H1 (cell line): ENCODE measurements around the gene PITPNB. TPM values are rescaled to one million over a fixed set of nuclear protein-coding genes. Genes with fewer than 3 reads are reported as not detected.

Experiments used
- CTCF ChIA-PET: fragments of 300-600 bp; sonication (Branson Sonifier 250); formaldehyde crosslinking; loops from one replicate; lab custom pipeline; 2021; ENCODE audit not compliant: partially characterized antibody; lab: Charles Lee
- POLR2A ChIA-PET: fragments of 300-600 bp; sonication (Branson Sonifier 250); formaldehyde crosslinking; loops from one replicate; lab custom pipeline; 2021; ENCODE audit warnings: inconsistent platforms; ENCODE audit not compliant: partially characterized antibody; lab: Charles Lee
- DNase-seq, 2 experiments: peaks; one replicate each; pipeline versions ENCODE4 v3.0.0 to v3.0.0-alpha.2; 2010 to 2022; ENCODE audit warnings: low spot score in 2 of 2, low read depth in 1 of 2, mixed read lengths in 1 of 2
- FAIRE-seq: peaks from 2 replicates; lab custom pipeline; 2011; peaks lifted over from hg19 to GRCh38; lab: Jason Lieb, UNC
- H2AFZ ChIP-seq: 2 replicates; pipeline ENCODE4 v1.8.1; 2012; ENCODE audit warnings: low read length, inconsistent platforms
- H2AK5ac ChIP-seq: 2 replicates; pipeline ENCODE4 v1.6.1; 2013; ENCODE audit warnings: low read depth, low read length
- H2BK120ac ChIP-seq: replicated peaks from 2 replicates; pipeline ENCODE3; 2013; ENCODE audit warnings: low read depth, low read length, inconsistent platforms
- H2BK12ac ChIP-seq: 2 replicates; pipeline ENCODE4 v1.6.1; 2013; ENCODE audit warnings: low read depth, low read length
- H2BK15ac ChIP-seq: 2 replicates; pipeline ENCODE4 v1.6.1; 2013; ENCODE audit warnings: low read length
- H2BK20ac ChIP-seq: 2 replicates; pipeline ENCODE4 v1.6.1; 2013; ENCODE audit warnings: low read length
- H2BK5ac ChIP-seq: 2 replicates; pipeline ENCODE4 v1.6.1; 2013; ENCODE audit warnings: low read depth, low read length
- H3K14ac ChIP-seq: 2 replicates; pipeline ENCODE4 v1.6.1; 2013; ENCODE audit warnings: inconsistent platforms; ENCODE audit not compliant: insufficient read length
- H3K18ac ChIP-seq: 2 replicates; pipeline ENCODE4 v1.6.1; 2013; ENCODE audit warnings: low read length; ENCODE audit errors: extremely low read depth
- H3K23ac ChIP-seq: 2 replicates; pipeline ENCODE4 v1.6.1; 2013; ENCODE audit warnings: inconsistent platforms; ENCODE audit not compliant: insufficient read length
- H3K23me2 ChIP-seq: 2 replicates; pipeline ENCODE4 v1.6.1; 2013; ENCODE audit warnings: low read depth, low read length
- H3K27ac ChIP-seq: 2 replicates; pipeline ENCODE4 v1.6.1; 2011; ENCODE audit warnings: low read depth, low read length, inconsistent platforms
- H3K27me3 ChIP-seq, 4 experiments: replicated peaks in 1 of 4; 1 replicate in 1 of 4; 2 replicates in 3 of 4; pipeline versions ENCODE4 v1.6.1 to v1.8.1; 2011 to 2013; ENCODE audit warnings: low read length in 3 of 4, mild to moderate bottlenecking in 3 of 4, inconsistent platforms in 2 of 4, mixed read lengths in 2 of 4, moderate library complexity in 1 of 4; ENCODE audit not compliant: control insufficient read depth in 3 of 4, insufficient read depth in 3 of 4; ENCODE audit errors: extremely low read depth in 1 of 4
- H3K36me3 ChIP-seq, 4 experiments: 2 replicates each; pipeline versions ENCODE4 v1.6.1 to v1.8.1; 2011 to 2013; ENCODE audit warnings: mild to moderate bottlenecking in 4 of 4, low read length in 3 of 4, moderate library complexity in 2 of 4, control low read depth in 1 of 4, inconsistent platforms in 1 of 4; ENCODE audit not compliant: insufficient read depth in 4 of 4, control insufficient read depth in 2 of 4
- H3K4ac ChIP-seq: replicated peaks from 2 replicates; pipeline ENCODE3; 2013; ENCODE audit warnings: low read length, low read depth, mixed read lengths, inconsistent platforms; ENCODE audit not compliant: insufficient read length
- H3K4me1 ChIP-seq, 4 experiments: replicated peaks in 1 of 4; 1 replicate in 1 of 4; 2 replicates in 3 of 4; pipeline versions ENCODE4 v1.6.1 to v1.8.1; 2011 to 2013; ENCODE audit warnings: low read length in 3 of 4, inconsistent platforms in 2 of 4, mixed read lengths in 1 of 4; ENCODE audit not compliant: insufficient read depth in 4 of 4, control insufficient read depth in 3 of 4
- H3K4me2 ChIP-seq, 2 experiments: 2 replicates each; pipeline versions ENCODE4 v1.6.1 to v1.8.1; 2011 to 2013; ENCODE audit warnings: low read depth in 2 of 2, low read length in 2 of 2, control low read depth in 1 of 2, inconsistent platforms in 1 of 2, mild to moderate bottlenecking in 1 of 2; ENCODE audit not compliant: insufficient read depth in 1 of 2
- H3K4me3 ChIP-seq, 4 experiments: fragments of 200-600, 300-600 bp in 1 of 4; sonication (generic), shearing (Covaris generic), sonication (Bioruptor Twin) in 1 of 4; 2 replicates each; pipeline versions ENCODE4 v1.5.1 to v1.8.1; 2011 to 2016; ENCODE audit warnings: low read length in 4 of 4, low read depth in 3 of 4, control low read depth in 2 of 4, inconsistent platforms in 2 of 4, mild to moderate bottlenecking in 2 of 4, mixed read lengths in 1 of 4, moderate library complexity in 1 of 4; ENCODE audit not compliant: insufficient read depth in 2 of 4; ENCODE audit errors: extremely low read depth in 1 of 4
- H3K56ac ChIP-seq: replicated peaks from 2 replicates; pipeline ENCODE3; 2013; ENCODE audit warnings: low read depth, mild to moderate bottlenecking, mixed read lengths, low read length, inconsistent platforms; ENCODE audit not compliant: insufficient read length
- H3K79me1 ChIP-seq: 2 replicates; pipeline ENCODE4 v1.6.1; 2013; ENCODE audit warnings: low read depth, low read length, control low read depth
- H3K79me2 ChIP-seq, 2 experiments: 2 replicates each; pipeline versions ENCODE4 v1.6.1 to v1.8.1; 2012 to 2013; ENCODE audit warnings: low read length in 2 of 2, mild to moderate bottlenecking in 2 of 2, inconsistent platforms in 1 of 2; ENCODE audit not compliant: insufficient read depth in 2 of 2, control insufficient read depth in 1 of 2
- H3K9ac ChIP-seq, 4 experiments: replicated peaks in 1 of 4; 1 replicate in 1 of 4; 2 replicates in 3 of 4; pipeline versions ENCODE4 v1.6.1 to v1.8.1; 2011 to 2013; ENCODE audit warnings: low read depth in 3 of 4, low read length in 3 of 4, control low read depth in 2 of 4, mild to moderate bottlenecking in 2 of 4, moderate library complexity in 2 of 4, inconsistent platforms in 1 of 4; ENCODE audit errors: extremely low read depth in 1 of 4
- H3K9me3 ChIP-seq, 2 experiments: 2 replicates each; pipeline versions ENCODE4 v1.6.1 to v1.8.1; 2012 to 2013; ENCODE audit warnings: mild to moderate bottlenecking in 2 of 2, moderate library complexity in 2 of 2, control low read depth in 1 of 2, inconsistent platforms in 1 of 2, low read depth in 1 of 2, low read length in 1 of 2, mixed read lengths in 1 of 2; ENCODE audit not compliant: insufficient read depth in 2 of 2
- H4K20me1 ChIP-seq, 2 experiments: replicated peaks in 1 of 2; 2 replicates each; pipeline versions ENCODE3 to v1.8.1; 2011 to 2013; ENCODE audit warnings: inconsistent platforms in 2 of 2, low read length in 2 of 2, mild to moderate bottlenecking in 1 of 2; ENCODE audit not compliant: insufficient read depth in 2 of 2, control insufficient read depth in 1 of 2
- H4K5ac ChIP-seq: 2 replicates; pipeline ENCODE4 v1.6.1; 2013; ENCODE audit warnings: low read length, low read depth, mixed read lengths, inconsistent platforms; ENCODE audit not compliant: insufficient read length
- H4K8ac ChIP-seq: 2 replicates; pipeline ENCODE4 v1.8.0; 2013; ENCODE audit warnings: mild to moderate bottlenecking, moderate library complexity, low read length, inconsistent platforms; ENCODE audit not compliant: insufficient read depth; ENCODE audit errors: extremely low read depth
- H4K91ac ChIP-seq: replicated peaks from 2 replicates; pipeline ENCODE3; 2013; ENCODE audit warnings: low read length, mixed read lengths, inconsistent platforms; ENCODE audit not compliant: insufficient read length
- MAFK ChIP-seq: IDR thresholded peaks from 2 replicates; pipeline ENCODE4 v1.6.1; 2012; ENCODE audit warnings: low read depth, mild to moderate bottlenecking, improper control_type of control experiment, low read length
- POLR2AphosphoS5 ChIP-seq: IDR thresholded peaks from 2 replicates; pipeline ENCODE4 v1.6.1; 2011; ENCODE audit warnings: low read depth, low read length
- WGBS, 2 experiments: shearing (Covaris generic) in 1 of 2; methylation state at CpG; one replicate each; pipeline versions ENCODE4 v1.1.6 to v1.1.7; 2013 to 2015; ENCODE audit warnings: low lambda C conversion rate in 2 of 2, mixed read lengths in 2 of 2, inconsistent platforms in 1 of 2, low coverage in 1 of 2, missing lambda C conversion rate in 1 of 2; ENCODE audit not compliant: insufficient replicate concordance in 2 of 2, insufficient coverage in 1 of 2, insufficient read length in 1 of 2; ENCODE audit errors: extremely low coverage in 1 of 2, missing lambda C conversion rate in 1 of 2; 5-methylcytosine and 5-hydroxymethylcytosine counted together
- polyA plus RNA-seq, 7 experiments: library from polyadenylated mRNA; depleted of rRNA in 3 of 7; stranded (reverse) in 5 of 7; unstranded in 2 of 7; fragments of >200 nt in 5 of 7; fragments of 200-250 nt in 2 of 7; gene quantifications; 1 replicate in 5 of 7; 2 replicates in 1 of 7; 4 replicates in 1 of 7; pipeline versions ENCODE4 v1.2.1 to v1.2.3, GENCODE V29; 2011 to 2013; ENCODE audit warnings: missing spikeins in 2 of 7, mixed read lengths in 2 of 7
- total RNA-seq: library from RNA; stranded (reverse); fragmentation: NEBNext Ultra II Directional; extraction: Animal tissue kit (Norgen Biotek cat#: 25700); gene quantifications from 2 replicates; pipeline ENCODE4 v1.2.1, GENCODE V29; 2021
- TF ChIP-seq, protein P1 (sequence below): IDR thresholded peaks from 2 replicates; pipeline ENCODE4 v1.6.1; 2011; ENCODE audit warnings: low read length, improper control_type of control experiment

Gene PITPNB
- total and polyA plus RNA-seq, 2 of the 8 experiments (the other 6 are each of a cell fraction or from before 2014, with no cell fraction given), result 24.6 to 89.3 TPM

DNA sequence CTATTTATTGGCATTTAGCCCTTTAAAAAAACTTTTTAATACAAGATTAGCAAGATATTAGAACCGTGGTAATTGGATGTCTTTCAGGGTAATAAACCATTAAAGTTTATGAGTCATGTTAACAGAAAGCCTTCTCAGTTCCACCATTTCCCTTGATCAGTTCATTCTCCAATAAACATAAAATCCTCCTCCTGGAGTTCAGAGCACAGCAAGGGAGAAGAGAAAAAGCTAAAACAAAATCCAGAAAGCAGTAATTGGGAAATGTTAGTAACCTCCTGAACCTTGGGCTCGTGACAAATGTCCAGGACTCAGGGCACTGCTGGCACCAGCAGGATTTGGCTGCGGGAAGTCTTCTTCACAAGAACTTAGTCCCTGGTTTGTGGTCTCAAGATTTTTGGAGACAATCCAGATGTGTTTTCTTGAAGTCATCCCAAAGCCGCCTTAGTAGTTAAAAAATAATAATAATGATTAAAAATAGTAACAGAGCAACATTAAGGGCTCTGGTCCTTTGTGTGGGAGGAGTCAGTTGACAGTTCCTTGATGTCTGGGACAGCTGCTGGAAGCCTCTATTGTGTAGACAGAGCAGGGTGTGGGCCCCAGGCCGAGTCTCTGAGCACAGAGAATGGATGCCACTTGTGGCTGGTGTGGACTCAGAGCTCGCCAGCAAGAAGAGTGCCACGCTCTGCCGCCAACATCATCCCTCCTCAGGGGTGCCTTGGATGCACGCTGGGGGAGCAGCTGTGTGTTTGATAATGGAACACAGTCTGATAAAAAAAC is 43.4 kb upstream of the PITPNB start:
- no peaks in the 10 kb centered on the region for H3K79me1 ChIP-seq
- no peak overlapping the region for H3K4ac ChIP-seq
- CTCF ChIA-PET, result interaction anchor here (1.2 to 1.3 kb wide), 2 partner anchors 28 to 83 kb away, joined by 5 to 6 read pairs; no protein-coding TSS in a partner anchor
- POLR2A ChIA-PET, result interaction anchor here (1.3 kb wide), 1 partner anchor 18 kb away, joined by 5 read pairs; no protein-coding TSS in a partner anchor
- no peak overlapping the region for H3K23ac ChIP-seq
- no peak overlapping the region for H3K56ac ChIP-seq
- H3K27me3 ChIP-seq, result no peaks in the 10 kb centered on the region
- H3K18ac ChIP-seq, result no peak overlapping the region
- no peak overlapping the region for H4K8ac ChIP-seq
- H2BK120ac ChIP-seq, result no peak overlapping the region
- H2BK12ac ChIP-seq, result no peak overlapping the region
- no peaks in the 10 kb centered on the region for H3K23me2 ChIP-seq
- no peak overlapping the region for H3K27ac ChIP-seq
- H4K5ac ChIP-seq, result no peak overlapping the region
- H3K4me2 ChIP-seq, result no peak overlapping the region
- no peak overlapping the region for H2AFZ ChIP-seq
- no peak overlapping the region for H3K14ac ChIP-seq
- FAIRE-seq, result no peak
- no peak for DNase-seq
- TF ChIP-seq MAFK (no peak), POLR2AphosphoS5 (no peak)
- TF ChIP-seq, protein P1, sequence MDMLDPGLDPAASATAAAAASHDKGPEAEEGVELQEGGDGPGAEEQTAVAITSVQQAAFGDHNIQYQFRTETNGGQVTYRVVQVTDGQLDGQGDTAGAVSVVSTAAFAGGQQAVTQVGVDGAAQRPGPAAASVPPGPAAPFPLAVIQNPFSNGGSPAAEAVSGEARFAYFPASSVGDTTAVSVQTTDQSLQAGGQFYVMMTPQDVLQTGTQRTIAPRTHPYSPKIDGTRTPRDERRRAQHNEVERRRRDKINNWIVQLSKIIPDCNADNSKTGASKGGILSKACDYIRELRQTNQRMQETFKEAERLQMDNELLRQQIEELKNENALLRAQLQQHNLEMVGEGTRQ, result no peak
- no peaks in the 10 kb centered on the region for H4K20me1 ChIP-seq
- H3K4me1 ChIP-seq, result peaks cover 0 to 4% (median 1%) of the 10 kb centered on the region in 4 experiments; a peak in 2 of 7 replicates
- 91% methylated on average over 9 of the region's 9 CpGs; no CpG with 5 or more reads in 1 of the 2 experiments for WGBS, 2 experiments
- no peak overlapping the region for H3K9ac ChIP-seq
- H2BK15ac ChIP-seq, result no peak overlapping the region
- H2BK5ac ChIP-seq, result no peak overlapping the region
- no peak overlapping the region for H2AK5ac ChIP-seq
- H3K79me2 ChIP-seq, result no peaks in the 10 kb centered on the region
- H3K4me3 ChIP-seq, result no peak overlapping the region
- no peaks in the 10 kb centered on the region for H3K9me3 ChIP-seq
- H4K91ac ChIP-seq, result no peak overlapping the region
- H3K36me3 ChIP-seq, result no peaks in the 10 kb centered on the region
- H2BK20ac ChIP-seq, result no peak overlapping the region
